Bronchus fibroblast of lung (primary cell): ENCODE data around the gene ECHDC1. TPM values are rescaled to one million over a fixed set of nuclear protein-coding genes. Genes with fewer than 3 reads are reported as not detected.

Source experiments
- total RNA-seq: library from RNA; depleted of rRNA; stranded (reverse); fragments of >200 nt; gene quantifications from 2 replicates; pipeline ENCODE4 v1.2.3, GENCODE V29; 2015

ECHDC1 gene, protein sequence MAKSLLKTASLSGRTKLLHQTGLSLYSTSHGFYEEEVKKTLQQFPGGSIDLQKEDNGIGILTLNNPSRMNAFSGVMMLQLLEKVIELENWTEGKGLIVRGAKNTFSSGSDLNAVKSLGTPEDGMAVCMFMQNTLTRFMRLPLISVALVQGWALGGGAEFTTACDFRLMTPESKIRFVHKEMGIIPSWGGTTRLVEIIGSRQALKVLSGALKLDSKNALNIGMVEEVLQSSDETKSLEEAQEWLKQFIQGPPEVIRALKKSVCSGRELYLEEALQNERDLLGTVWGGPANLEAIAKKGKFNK
- total RNA-seq = 56.2 and 56.3 TPM in 2 replicates

DNA sequence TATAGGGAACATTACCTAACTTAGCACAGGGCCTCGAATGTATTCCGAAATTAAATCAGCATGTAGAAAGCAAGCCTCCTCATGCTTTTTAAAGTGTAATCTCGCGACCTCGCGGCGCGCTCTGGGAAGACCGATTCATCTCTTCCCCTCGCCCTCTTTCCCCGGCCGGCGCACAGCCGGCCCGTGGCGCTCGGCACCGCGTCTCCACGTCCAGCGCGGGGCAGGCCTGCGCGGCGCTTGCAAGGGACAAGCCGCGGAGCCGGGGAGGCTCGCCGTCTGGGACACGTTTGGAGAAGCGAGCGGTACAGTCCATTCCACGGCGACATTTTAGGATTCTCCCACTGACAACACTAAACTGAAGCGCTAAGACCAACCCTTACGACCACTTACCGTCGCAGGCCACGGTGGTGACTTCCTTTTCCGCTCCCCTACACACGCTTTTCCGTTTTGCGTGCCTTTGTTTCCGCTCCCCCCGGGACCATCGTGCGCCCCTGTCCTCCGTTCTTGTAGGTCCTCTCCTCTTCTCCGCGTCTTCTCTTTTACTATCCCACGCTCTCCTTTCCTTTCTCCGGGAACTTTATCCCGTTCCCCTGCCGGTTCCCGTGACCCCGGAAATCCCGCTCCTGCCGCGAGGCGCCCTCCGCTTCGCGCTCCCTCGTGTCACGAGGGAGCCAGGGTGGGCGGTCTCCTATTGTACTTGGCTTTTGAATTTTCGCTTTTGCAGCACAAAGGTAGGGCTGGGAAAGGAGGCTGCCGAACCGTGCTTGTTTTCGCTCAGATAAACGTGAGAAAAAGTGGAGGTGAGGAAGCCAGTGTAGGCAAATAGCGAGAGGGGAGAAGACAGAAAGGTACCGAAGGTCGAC lies at the start of gene ECHDC1:
Gene ECHDC1 (minus strand): TSS at position 664 of the 863 bp plus-strand sequence. CDS start 12,581 bp downstream, outside the sequence.

DNA sequence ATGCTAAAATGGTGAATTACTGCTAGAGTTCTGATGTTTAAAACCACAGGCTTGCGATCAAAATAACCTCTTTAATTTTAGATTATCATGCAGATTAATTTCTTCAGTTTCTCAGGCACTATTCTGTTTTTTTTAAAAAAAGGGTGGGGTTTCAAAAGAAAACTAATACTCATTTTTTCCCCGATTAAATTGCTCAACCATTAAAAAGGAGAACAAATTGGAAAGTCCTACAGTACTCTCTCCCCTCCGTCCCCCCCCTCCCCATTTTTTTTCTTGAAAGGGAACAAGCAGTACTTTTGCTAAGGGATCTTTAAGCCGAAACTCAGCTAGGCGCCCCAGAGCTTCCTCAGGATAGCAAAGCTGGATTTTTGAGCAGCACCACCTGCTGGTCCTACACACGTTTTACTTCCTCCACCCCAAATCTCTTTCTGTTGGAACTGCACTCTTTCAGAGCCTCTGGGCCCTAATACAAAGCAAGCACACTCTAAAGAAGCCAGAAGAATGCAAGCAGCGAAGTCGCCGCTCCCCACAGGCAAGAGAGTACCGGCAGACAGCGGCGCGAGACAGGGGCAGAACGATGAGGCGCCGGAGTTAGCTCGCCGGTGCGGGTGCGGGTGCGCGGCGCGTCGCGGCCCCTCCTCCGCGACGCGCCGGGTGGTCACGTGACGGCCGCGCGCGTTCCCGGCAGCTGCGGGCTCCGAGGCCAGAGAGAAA lies 77.1 kb downstream of the ECHDC1 start, which contains the start of gene RNF146:
Gene RNF146 (plus strand): TSS at position 687 of the 714 bp plus-strand sequence. CDS start 13,475 bp downstream, outside the sequence.

Other genes starting within 250 kb of the ECHDC1 start
- gene RSPO3, start 224.9 kb downstream of the ECHDC1 start, total RNA-seq = not detected in 2 replicates
- 13.4 and 16.1 TPM in 2 replicates for gene RNF146, start 76.7 kb downstream of the ECHDC1 start, total RNA-seq
- 0.30 and 0.84 TPM in 2 replicates for gene KIAA0408, start 115.8 kb upstream of the ECHDC1 start, total RNA-seq
- gene C6orf58, start 233.6 kb upstream of the ECHDC1 start, total RNA-seq = not detected in 2 replicates